Sigmoid colon (tissue), 7 donors: ENCODE results near the gene FHOD3. TPM values are rescaled to one million over a fixed set of nuclear protein-coding genes. Genes with fewer than 3 reads are reported as not detected.
A peak's percentile ranks its signal among the peaks of the same experiment; 100 is the strongest.

Source experiments
- DNase-seq: peaks from one replicate; pipeline ENCODE4 v3.0.0-alpha.2; 2019
- H3K27ac ChIP-seq, 4 donors: fragments of 200-600 bp; sonication (generic); one replicate each; pipeline ENCODE4 v1.5.1; 2016 to 2019; ENCODE audit warnings: mild to moderate bottlenecking in 1 of 4
- H3K27me3 ChIP-seq, 3 donors: fragments of 200-600 bp; sonication (generic); one replicate each; pipeline ENCODE4 v1.5.1; 2019; ENCODE audit warnings: mild to moderate bottlenecking in 1 of 3
- H3K36me3 ChIP-seq, 4 donors: fragments of 200-600 bp; sonication (generic); one replicate each; pipeline ENCODE4 v1.5.1; 2016 to 2019
- H3K4me1 ChIP-seq, 4 donors: fragments of 200-600 bp; sonication (generic); one replicate each; pipeline ENCODE4 v1.5.1; 2017 to 2019
- H3K4me3 ChIP-seq, 4 donors: fragments of 200-600 bp; sonication (generic); one replicate each; pipeline ENCODE4 v1.5.1; 2017 to 2019; ENCODE audit warnings: mild to moderate bottlenecking in 2 of 4, moderate library complexity in 1 of 4
- H3K9me3 ChIP-seq, 4 donors: fragments of 200-600 bp in 3 of 4; sonication (generic) in 3 of 4; one replicate each; pipeline versions ENCODE4 v1.5.1 to v1.6.1; 2013 to 2019
- CTCF ChIP-seq, 4 experiments: fragments of 450-650 bp in 3 of 4; fragments of 200-600 bp in 1 of 4; IDR thresholded peaks; one replicate each; pipeline ENCODE4 v1.5.1; 2016 to 2019; ENCODE audit warnings: antibody characterized with exemption in 4 of 4, mild to moderate bottlenecking in 3 of 4, moderate library complexity in 2 of 4
- EP300 ChIP-seq, 4 donors: sonication (generic); formaldehyde crosslinking; IDR thresholded peaks; one replicate each; pipeline ENCODE4 v1.6.1; 2017; ENCODE audit warnings: antibody characterized with exemption in 4 of 4
- POLR2A ChIP-seq, 2 donors: fragments of 450-650 bp; IDR thresholded peaks; one replicate each; pipeline ENCODE4 v1.6.1; 2016; ENCODE audit warnings: antibody characterized with exemption in 2 of 2, mild to moderate bottlenecking in 2 of 2, moderate library complexity in 2 of 2
- POLR2AphosphoS5 ChIP-seq, 4 donors: sonication (generic); formaldehyde crosslinking; IDR thresholded peaks; one replicate each; pipeline ENCODE4 v1.6.1; 2017; ENCODE audit warnings: antibody characterized with exemption in 4 of 4
- WGBS, 2 donors: extraction: QIAGEN DNeasy Blood & Tissue Kit; methylation state at CpG; one replicate each; pipeline ENCODE4 v1.1.7; 2013; 5-methylcytosine and 5-hydroxymethylcytosine counted together
- intact Hi-C: fragments of 100-400 bp; cut with DNase I; formaldehyde crosslinking; loops from one replicate; pipeline ENCODE4 v1.15.1; 2023
- polyA plus RNA-seq, 3 donors: library from polyadenylated mRNA; stranded (reverse); fragments of 200-250 nt; gene quantifications; one replicate each; pipeline ENCODE4 v1.2.3, GENCODE V29; 2013
- total RNA-seq, 4 donors: library from RNA; depleted of rRNA; stranded (reverse); fragments of >200 nt; gene quantifications; one replicate each; pipeline ENCODE4 v1.1.0, GENCODE V29; 2016
- donor health status: healthy with polysubstance abuse.
- donor health status: Bipolar disorder and iron deficiency.
- donor health status: healthy.

FHOD3 gene
- total and polyA plus RNA-seq, 7 donors: 1.2 to 24.9 (median 9.5) TPM

GRCh38 chr18:36819621-36820020, 522.1 kb downstream of the FHOD3 start:
- Histone ChIP-seq H3K27me3 (no peaks in the 10 kb centered on the region), H3K36me3 (peaks cover 0 to 31% (median 4%) of the 10 kb centered on the region in 4 donors)
- intact Hi-C loops: no loop called here

GRCh38 chr18:36821681-36822080, 524.2 kb downstream of the FHOD3 start:
- WGBS, 2 donors: 97 to 98% methylated on average over 4 of the region's 4 CpGs
- H3K36me3 ChIP-seq: peaks cover 0 to 20% (median 4%) of the 10 kb centered on the region in 4 donors
- no peak for TF ChIP-seq CTCF (IDR thresholded peaks at IDR 0.05)
- TF ChIP-seq POLR2AphosphoS5 (IDR thresholded peaks at IDR 0.05): no peak
- TF ChIP-seq EP300 (IDR thresholded peaks at IDR 0.05): no peak
- no peak for TF ChIP-seq POLR2A (IDR thresholded peaks at IDR 0.05)
- H3K4me3 ChIP-seq: no peak overlapping the region
- DNase-seq: no peak
- intact Hi-C loops: no loop called here
- no peaks in the 10 kb centered on the region for H3K9me3 ChIP-seq
- H3K27ac ChIP-seq: no peak overlapping the region
- H3K4me1 ChIP-seq: no peaks in the 10 kb centered on the region
- no peaks in the 10 kb centered on the region for H3K27me3 ChIP-seq

More at GRCh38 chr18:36819621-36820020, 522.1 kb downstream of the FHOD3 start:
- Histone ChIP-seq H3K9me3 (no peaks in the 10 kb centered on the region), H3K4me1 (no peaks in the 10 kb centered on the region), H3K4me3 (no peak overlapping the region), H3K27ac (no peak overlapping the region)
- DNase-seq: no peak
- no peak for TF ChIP-seq POLR2AphosphoS5 (IDR thresholded peaks at IDR 0.05)
- TF ChIP-seq EP300 (IDR thresholded peaks at IDR 0.05): no peak
- no peak for TF ChIP-seq POLR2A (IDR thresholded peaks at IDR 0.05)
- TF ChIP-seq CTCF (IDR thresholded peaks at IDR 0.05): no peak

- H3K4me1 ChIP-seq: peaks cover 0 to 20% (median 15%) of the 10 kb centered on the region in 4 donors
- intact Hi-C loops: no loop called here
- H3K4me3 ChIP-seq: no peak overlapping the region
- TF ChIP-seq POLR2AphosphoS5 (IDR thresholded peaks at IDR 0.05) (no peak), CTCF (IDR thresholded peaks at IDR 0.05) (no peak), POLR2A (IDR thresholded peaks at IDR 0.05) (no peak), EP300 (IDR thresholded peaks at IDR 0.05) (no peak)
- DNase-seq: no peak
- H3K9me3 ChIP-seq: no peaks in the 10 kb centered on the region
- no peaks in the 10 kb centered on the region for H3K27me3 ChIP-seq
- no peak overlapping the region for H3K27ac ChIP-seq
- no peaks in the 10 kb centered on the region for H3K36me3 ChIP-seq
Observed at GRCh38 chr18:36825526-36825925, 528.0 kb downstream of the FHOD3 start.

GRCh38 chr18:36826556-36826955, 529.0 kb downstream of the FHOD3 start:
- Histone ChIP-seq H3K9me3 (no peaks in the 10 kb centered on the region), H3K27ac (no peak overlapping the region), H3K4me1 (peaks cover 0 to 20% (median 15%) of the 10 kb centered on the region in 4 donors), H3K36me3 (no peaks in the 10 kb centered on the region), H3K4me3 (no peak overlapping the region), H3K27me3 (no peaks in the 10 kb centered on the region)
- TF ChIP-seq EP300 (IDR thresholded peaks at IDR 0.05) (no peak), POLR2AphosphoS5 (IDR thresholded peaks at IDR 0.05) (no peak), CTCF (IDR thresholded peaks at IDR 0.05) (no peak), POLR2A (IDR thresholded peaks at IDR 0.05) (no peak)
- intact Hi-C loops: no loop called here
- 95% methylated on average over 3 of the region's 3 CpGs for WGBS, 2 donors
- no peak for DNase-seq

- intact Hi-C loops: no loop called here
- H3K36me3 ChIP-seq: no peaks in the 10 kb centered on the region
- WGBS, 2 donors: 0% methylated on average over 18 of the region's 18 CpGs
Observed at GRCh38 chr18:36828157-36828629, 530.7 kb downstream of the FHOD3 start.

More at GRCh38 chr18:36828157-36828629, 530.7 kb downstream of the FHOD3 start:
- Histone ChIP-seq H3K27ac (peak overlapping the region; percentile 75 to 89 (median 82)), H3K9me3 (no peaks in the 10 kb centered on the region), H3K4me1 (peaks cover 0 to 20% (median 15%) of the 10 kb centered on the region in 4 donors), H3K27me3 (no peaks in the 10 kb centered on the region), H3K4me3 (peak overlapping the region; percentile 68 to 76 (median 72))
- no peak for TF ChIP-seq EP300 (IDR thresholded peaks at IDR 0.05)
- no peak for TF ChIP-seq CTCF (IDR thresholded peaks at IDR 0.05)
- TF ChIP-seq POLR2A (IDR thresholded peaks at IDR 0.05): no peak
- no peak for TF ChIP-seq POLR2AphosphoS5 (IDR thresholded peaks at IDR 0.05)
- peak; percentile 63 for DNase-seq
